Measurements from ENCODE around the gene ETFBKMT. TPM values are rescaled to one million over a fixed set of nuclear protein-coding genes. Genes with fewer than 3 reads are reported as not detected.
"Not testable (repeated sequence)": the region's sequence is repeated elsewhere in the genome, so short reads cannot be mapped to it uniquely, and the experiment has no call there.

Gene ETFBKMT
- total and polyA plus RNA-seq, 2 of the 4 experiments (the other 2 are of a cell fraction): 1.2 to 2.5 TPM

- H3K36me3 ChIP-seq (ENCODE audit: control insufficient read depth, insufficient read depth, low read length); H2AK5ac ChIP-seq (ENCODE audit: low read depth, low read length); H3K9ac ChIP-seq (ENCODE audit: low read depth, low read length); H3K23ac ChIP-seq (ENCODE audit: low read depth, low read length); H4K8ac ChIP-seq (ENCODE audit: low read depth in 2 of 2, low read length in 2 of 2); H3K4ac ChIP-seq (ENCODE audit: low read depth, low read length); DNase-seq; H3K79me1 ChIP-seq (ENCODE audit: low read depth in 1 of 2, low read length in 2 of 2); H4K91ac ChIP-seq (ENCODE audit: insufficient read depth, low read depth, low read length); BruUV-seq (replicated peaks); H2BK20ac ChIP-seq (ENCODE audit: low read depth, low read length); H3K4me2 ChIP-seq (ENCODE audit: low read depth, low read length); POLR2A ChIA-PET (ENCODE audit: unreplicated experiment); H3K27me3 ChIP-seq (ENCODE audit: control insufficient read depth, insufficient read depth, low read length); H2BK5ac ChIP-seq (ENCODE audit: low read depth, low read length, poor library complexity, severe bottlenecking); CTCF ChIA-PET; H4K20me1 ChIP-seq (ENCODE audit: insufficient read depth, low read length); H3K4me1 ChIP-seq (ENCODE audit: control insufficient read depth, insufficient read depth, low read length); H3K9me1 ChIP-seq (ENCODE audit: insufficient read depth, low read length); H2BK120ac ChIP-seq (ENCODE audit: low read depth, low read length); H3K14ac ChIP-seq (replicated peaks; ENCODE audit: low read depth, low read length); H2BK15ac ChIP-seq (ENCODE audit: low read depth, low read length); H2AK9ac ChIP-seq (replicated peaks; ENCODE audit: low read depth, low read length, poor library complexity); H4K5ac ChIP-seq (ENCODE audit: low read depth, low read length); ATAC-seq (ENCODE audit: low read depth); H3K9me3 ChIP-seq (ENCODE audit: control insufficient read depth, insufficient read depth, low read length); dilution Hi-C loops (cut with HindIII; ENCODE audit: low sequenced_read_pairs, unreplicated experiment); H3K56ac ChIP-seq (ENCODE audit: extremely low read depth, insufficient read depth, low read length); H3K4me3 ChIP-seq (ENCODE audit: insufficient read depth, low read depth, low read length); H3K18ac ChIP-seq (ENCODE audit: low read depth, low read length); H3K27ac ChIP-seq (ENCODE audit: insufficient read depth, low read length); H2AFZ ChIP-seq (replicated peaks; ENCODE audit: low read length, poor library complexity): not testable (repeated sequence)
- in situ Hi-C loops (cut with MboI; ENCODE audit: low sequenced_read_pairs): loop anchor here (10.0 to 25.0 kb wide), 2 partner anchors 272 to 615 kb away; partner anchors contain the start of gene RESF1
- intact Hi-C loops (cut with micrococcal nuclease): loop anchor here (10.0 kb wide), 1 partner anchor 275 kb away; no protein-coding TSS in a partner anchor
- no CpG with 5 or more reads among the region's 3 CpGs for WGBS, 2 experiments (ENCODE audit: extremely low coverage in 2 of 2, insufficient read length in 1 of 2)
Observed at GRCh38 chr12:31689921-31690320, 30.4 kb downstream of the ETFBKMT start.
